HG02870 (cell line): ENCODE results near the gene DNAJC15.

Experiments
- ATAC-seq: cut with Tn5 transposase; IDR thresholded peaks from one replicate; pipeline ENCODE4 v1.9.1; 2021; ENCODE audit warnings: mild to moderate bottlenecking, moderate library complexity; ENCODE audit not compliant: unreplicated experiment

DNAJC15 gene

GRCh38 chr13:43080199-43080598, 56.8 kb downstream of the DNAJC15 start:
- no peak for ATAC-seq

GRCh38 chr13:43081866-43082265, 58.5 kb downstream of the DNAJC15 start:
- ATAC-seq = no peak

- no peak for ATAC-seq
Measured at GRCh38 chr13:43083750-43084149, 60.4 kb downstream of the DNAJC15 start.

GRCh38 chr13:43085545-43085944, 62.2 kb downstream of the DNAJC15 start:
- ATAC-seq = no peak

GRCh38 chr13:43086181-43086580, 62.8 kb downstream of the DNAJC15 start:
- no peak for ATAC-seq

- no peak for ATAC-seq
Measured at GRCh38 chr13:43088093-43088511, 64.7 kb downstream of the DNAJC15 start.

- ATAC-seq = no peak
Measured at GRCh38 chr13:43089912-43090498, 66.6 kb downstream of the DNAJC15 start.

- peak; percentile 95 for ATAC-seq
Measured at GRCh38 chr13:43094901-43095300, 71.5 kb downstream of the DNAJC15 start.

GRCh38 chr13:43095771-43096719, 72.7 kb downstream of the DNAJC15 start:
- no peak for ATAC-seq

GRCh38 chr13:43100667-43101066, 77.3 kb downstream of the DNAJC15 start:
- ATAC-seq = no peak

- ATAC-seq = no peak
Measured at GRCh38 chr13:43102304-43102703, 78.9 kb downstream of the DNAJC15 start.

- ATAC-seq = no peak
Measured at GRCh38 chr13:43107780-43108179, 84.4 kb downstream of the DNAJC15 start.

GRCh38 chr13:43110036-43110435, 86.7 kb downstream of the DNAJC15 start:
- ATAC-seq = no peak

- ATAC-seq = no peak
Measured at GRCh38 chr13:43110658-43111057, 87.3 kb downstream of the DNAJC15 start.

- ATAC-seq = no peak
Measured at GRCh38 chr13:43111559-43112400, 88.4 kb downstream of the DNAJC15 start.

GRCh38 chr13:43113603-43114002, 90.2 kb downstream of the DNAJC15 start:
- no peak for ATAC-seq

GRCh38 chr13:43114504-43114903, 91.1 kb downstream of the DNAJC15 start:
- ATAC-seq = no peak

GRCh38 chr13:43115141-43115540, 91.8 kb downstream of the DNAJC15 start:
- no peak for ATAC-seq

- ATAC-seq = no peak
Measured at GRCh38 chr13:43116242-43116641, 92.9 kb downstream of the DNAJC15 start.

GRCh38 chr13:43118521-43118920, 95.1 kb downstream of the DNAJC15 start:
- ATAC-seq = no peak

- no peak for ATAC-seq
Measured at GRCh38 chr13:43119206-43119605, 95.8 kb downstream of the DNAJC15 start.
